ENCODE results near the gene MELK.
"Not testable (repeated sequence)": the region's sequence is repeated elsewhere in the genome, so short reads cannot be mapped to it uniquely, and the experiment has no call there.

Gene MELK
- 0.30 to 1.6 reads per million in 2 experiments for total RNA-seq

DNA sequence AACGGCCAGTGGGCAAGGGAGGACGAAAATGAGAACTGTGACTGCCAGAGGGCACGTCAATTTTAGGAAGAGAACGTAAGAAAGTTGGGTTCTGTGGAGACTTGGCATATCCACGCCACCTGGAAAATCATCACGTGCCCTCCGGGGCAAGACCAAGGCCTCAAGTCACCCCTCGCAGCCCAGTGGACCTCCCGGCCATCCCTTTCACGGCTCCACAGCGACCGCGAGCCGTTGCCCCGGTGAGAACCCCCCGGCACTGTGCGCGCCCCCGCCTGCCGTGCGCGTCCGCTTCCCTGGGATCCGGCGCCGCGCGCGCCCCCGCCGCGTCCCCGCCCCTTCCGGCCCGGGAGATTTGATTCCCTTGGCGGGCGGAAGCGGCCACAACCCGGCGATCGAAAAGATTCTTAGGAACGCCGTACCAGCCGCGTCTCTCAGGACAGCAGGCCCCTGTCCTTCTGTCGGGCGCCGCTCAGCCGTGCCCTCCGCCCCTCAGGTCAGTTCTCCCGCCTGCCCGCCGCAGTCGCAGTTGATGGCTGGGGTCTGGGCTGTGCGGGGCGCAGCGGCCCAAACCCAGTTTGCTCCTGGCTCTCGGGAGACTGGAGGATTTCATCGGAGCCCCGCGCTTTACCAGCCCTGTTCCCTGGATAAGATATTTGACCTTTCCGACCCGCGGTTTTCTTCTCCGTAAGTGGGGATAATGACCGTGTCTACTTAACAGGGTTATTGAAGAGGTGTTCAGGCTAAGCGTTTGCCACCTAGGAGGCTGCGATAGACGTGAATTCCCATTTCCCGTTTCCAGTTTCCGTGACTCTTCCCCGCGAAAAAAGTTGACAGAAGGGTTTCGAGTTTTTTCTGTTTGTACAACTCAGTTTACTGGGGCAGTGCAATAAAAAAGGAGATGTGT is at the start of gene MELK:
TSS of gene MELK (plus strand) at position 381 of the 904 bp plus-strand sequence. CDS start 8,787 bp downstream, outside the sequence.
- peak; percentile 70 for DNase-seq (ENCODE audit: low read depth)

DNA sequence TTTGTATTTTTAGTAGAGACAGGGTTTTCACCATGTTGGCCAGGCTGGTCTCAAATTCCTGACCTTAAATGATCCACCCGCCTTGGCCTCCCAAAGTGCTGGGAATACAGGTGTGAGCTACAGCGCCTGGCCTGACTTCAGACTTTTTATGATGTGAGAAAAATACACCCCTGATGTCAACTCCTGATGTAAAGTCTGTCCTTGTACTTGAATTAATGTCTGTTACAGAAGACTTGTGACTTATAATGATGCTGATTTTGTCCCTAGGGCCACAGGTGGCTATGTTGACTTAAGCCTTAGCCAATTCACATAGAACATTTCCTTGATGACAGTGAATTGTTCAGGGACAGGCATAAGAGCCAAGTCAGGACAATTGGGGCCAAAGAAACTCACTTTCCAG is 42.5 kb upstream of the MELK start:
- no peak for DNase-seq (ENCODE audit: low read depth)

DNA sequence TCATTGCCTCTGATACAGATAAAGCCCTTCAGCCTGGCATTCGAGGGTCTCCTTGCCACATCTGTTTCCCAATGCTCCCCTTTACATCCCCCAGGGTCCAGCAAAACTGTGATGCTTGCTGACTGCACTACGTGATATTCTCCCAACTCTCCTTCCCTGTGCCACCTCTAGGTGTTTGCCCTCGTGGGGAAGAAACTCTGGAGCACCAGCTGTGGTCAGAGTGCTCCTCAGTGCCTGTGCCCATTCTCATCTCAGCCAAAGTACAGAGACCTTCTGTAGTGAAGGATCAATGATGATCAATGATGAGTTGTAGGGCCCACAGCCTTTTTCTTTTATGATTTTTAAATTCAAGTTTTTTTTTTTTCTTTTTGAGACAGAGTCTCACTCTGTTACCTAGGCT is 40.3 kb upstream of the MELK start:
- DNase-seq (ENCODE audit: low read depth) = no peak

DNA sequence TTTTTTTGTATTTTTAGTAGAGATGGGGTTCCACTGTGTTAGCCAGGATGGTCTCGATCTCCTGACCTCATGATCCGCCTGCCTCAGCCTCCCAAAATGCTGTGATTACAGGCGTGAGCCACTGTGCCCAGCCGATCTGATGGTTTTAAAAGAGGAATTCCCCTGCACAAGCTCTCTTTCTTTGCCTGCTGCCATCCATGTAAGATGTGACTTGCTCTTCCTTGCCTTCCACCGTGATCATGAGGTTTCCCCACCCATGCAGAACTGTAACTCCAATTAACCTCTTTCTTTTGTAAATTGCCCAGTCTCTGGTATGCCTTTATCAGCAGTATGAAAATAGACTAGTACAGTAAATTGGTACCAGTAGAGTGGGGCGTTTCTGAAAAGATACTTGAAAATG is 39.0 kb upstream of the MELK start:
- DNase-seq (ENCODE audit: low read depth) = not testable (repeated sequence)

DNA sequence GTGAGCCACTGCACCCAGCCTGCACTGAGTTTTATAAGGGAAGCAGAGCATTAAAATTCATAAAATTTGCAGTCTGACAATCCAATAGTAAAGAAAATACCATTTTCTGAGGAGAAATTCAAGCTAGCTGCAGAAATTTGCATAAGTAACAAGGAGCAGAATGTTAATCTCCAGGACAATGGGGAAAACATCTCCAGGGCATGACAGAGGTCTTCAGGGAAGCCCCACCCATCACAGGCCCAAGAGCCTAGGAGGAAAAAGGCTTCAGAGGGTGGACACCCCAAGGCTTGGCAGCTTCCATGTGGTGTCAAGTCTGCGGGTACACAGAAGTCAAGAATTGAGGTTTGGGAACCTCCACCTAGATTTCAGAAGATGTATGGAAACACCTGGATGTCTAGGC is 37.6 kb upstream of the MELK start:
- no peak for DNase-seq (ENCODE audit: low read depth)

DNA sequence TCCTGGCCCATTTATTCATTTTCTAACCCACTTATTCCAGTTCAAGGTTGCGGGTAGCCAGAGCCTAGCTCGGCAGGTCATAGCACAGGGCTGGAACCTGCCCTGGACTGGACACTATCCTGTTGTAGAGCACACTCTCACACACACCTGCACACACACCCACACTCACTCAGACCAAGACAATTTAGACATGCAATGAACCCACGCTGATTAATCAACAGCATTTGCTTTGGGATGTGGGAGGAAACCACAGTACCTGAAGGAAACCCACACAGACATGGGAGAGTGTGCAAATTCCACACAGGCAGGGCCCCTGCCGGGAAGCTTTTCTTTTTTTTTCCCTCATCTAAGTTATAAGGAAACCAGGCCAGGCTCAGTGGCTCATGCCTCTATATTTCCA is 34.8 kb upstream of the MELK start:
- DNase-seq (ENCODE audit: low read depth) = no peak

DNA sequence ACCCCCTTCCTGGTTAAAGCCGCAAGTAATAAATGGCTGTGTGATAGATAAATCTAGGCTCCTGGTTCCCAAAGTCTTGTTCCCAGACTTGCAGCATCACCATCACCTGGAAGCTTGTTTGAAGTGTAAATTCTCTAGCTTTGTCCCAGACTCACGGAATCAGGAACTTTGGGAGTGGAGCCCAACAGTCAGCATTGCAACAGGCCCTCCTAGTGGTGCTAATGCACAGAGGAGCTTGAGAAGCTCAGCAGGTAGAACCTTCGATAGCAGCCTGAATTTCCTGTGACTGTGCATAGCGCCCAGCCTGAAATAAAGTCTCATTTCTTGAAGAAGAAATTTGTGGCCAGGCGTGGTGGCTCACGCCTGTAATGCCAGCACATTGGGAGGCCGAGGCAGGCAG is 30.3 kb upstream of the MELK start:
- DNase-seq (ENCODE audit: low read depth) = no peak

DNA sequence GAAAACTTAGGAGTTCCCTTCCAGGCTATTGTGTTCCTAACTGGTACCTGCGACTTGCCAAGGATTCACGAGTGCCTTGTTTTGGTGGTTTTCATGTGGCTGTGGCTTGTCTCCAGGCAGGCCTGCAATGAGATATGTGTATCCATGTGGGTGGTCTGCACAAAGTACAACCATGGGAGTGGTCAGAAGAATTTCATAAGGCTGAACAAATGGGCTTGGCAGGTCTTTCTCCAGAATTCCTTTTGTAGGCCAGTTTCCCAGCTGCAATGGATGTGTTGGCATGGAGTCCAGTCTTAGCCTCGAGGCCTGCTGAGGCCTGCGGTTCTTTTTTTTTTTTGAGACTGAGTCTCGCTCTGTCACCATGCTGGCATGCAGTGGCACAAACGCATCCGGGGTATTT is 28.8 kb upstream of the MELK start:
- DNase-seq (ENCODE audit: low read depth) = no peak

DNA sequence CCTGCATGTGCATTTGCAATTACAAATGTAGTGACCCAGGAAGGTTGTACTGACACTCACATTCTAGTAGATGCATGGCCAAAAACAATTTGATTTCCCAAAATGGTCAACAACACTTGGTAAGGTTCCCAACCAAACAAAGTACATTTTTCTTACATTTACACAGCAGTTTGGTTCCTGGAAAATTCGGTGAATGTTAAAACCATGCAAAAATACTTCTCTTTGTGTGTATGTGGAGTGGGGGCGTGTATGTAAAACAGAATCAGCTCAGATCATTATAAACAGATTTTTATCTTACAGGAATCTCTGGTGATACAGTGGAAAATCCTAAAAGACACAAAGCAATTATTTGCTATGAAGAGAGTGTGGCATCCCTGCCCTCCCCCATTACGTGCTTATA is 25.1 kb upstream of the MELK start:
- no peak for DNase-seq (ENCODE audit: low read depth)

DNA sequence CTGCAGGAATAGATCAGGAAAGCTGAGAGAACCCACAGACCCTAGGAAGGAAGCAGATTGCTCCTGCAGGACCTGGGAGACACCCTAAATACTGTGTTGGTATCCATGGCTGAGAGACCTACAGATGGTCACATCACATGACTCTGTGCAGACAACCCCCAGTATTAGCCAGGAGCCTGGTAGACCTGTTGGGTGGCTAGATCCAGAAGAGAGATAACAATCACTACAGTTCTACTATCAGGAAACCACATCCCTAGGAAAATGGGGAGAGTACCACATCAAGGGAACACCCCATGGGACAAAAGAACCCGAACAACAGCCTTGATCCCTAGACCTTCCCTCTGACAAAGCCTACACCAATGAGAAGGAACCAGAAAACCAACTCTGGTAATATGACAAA is 24.2 kb upstream of the MELK start:
- DNase-seq (ENCODE audit: low read depth) = no peak

DNA sequence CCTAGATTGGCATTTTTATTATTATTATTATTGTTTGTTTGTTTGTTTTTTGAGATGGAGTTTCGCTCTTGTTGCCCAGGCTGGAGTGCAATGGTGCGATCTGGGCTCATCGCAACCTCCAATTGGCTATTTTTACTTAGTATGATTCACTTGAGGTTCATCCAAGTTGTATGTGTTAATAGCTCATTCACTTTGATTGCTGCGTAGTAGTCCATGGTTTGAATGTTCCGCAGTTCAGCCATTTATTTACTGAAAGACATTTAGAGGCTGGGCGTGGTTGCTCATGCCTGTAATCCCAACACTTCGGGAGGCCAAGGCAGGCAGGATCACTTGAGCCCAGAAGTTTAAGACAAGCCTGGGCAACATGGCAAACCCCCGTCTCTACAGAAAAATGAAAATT is 22.6 kb upstream of the MELK start:
- DNase-seq (ENCODE audit: low read depth) = no peak

DNA sequence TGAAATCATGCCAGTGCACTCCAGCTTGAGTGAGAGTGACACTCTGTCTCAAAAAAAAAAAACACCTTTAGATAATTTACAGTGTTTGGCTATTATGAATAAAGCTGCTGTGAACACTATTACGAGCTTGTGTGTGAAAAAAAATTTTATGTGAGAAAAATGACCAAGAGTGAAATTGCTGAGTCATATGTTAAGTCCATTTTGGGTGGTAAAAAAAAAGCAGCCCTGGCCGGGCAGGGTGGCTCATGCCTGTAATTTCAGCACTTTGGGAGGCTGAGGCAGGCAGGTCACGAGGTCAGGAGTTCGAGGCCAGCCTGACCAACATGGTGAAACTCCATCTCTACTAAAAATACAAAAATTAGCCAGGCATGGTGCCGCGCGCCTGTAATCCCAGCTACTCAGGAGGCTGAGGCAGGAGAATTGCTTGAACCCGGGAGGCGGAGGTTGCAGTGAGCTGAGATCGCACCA is 22.0 kb upstream of the MELK start:
- DNase-seq (ENCODE audit: low read depth) = not testable (repeated sequence)

DNA sequence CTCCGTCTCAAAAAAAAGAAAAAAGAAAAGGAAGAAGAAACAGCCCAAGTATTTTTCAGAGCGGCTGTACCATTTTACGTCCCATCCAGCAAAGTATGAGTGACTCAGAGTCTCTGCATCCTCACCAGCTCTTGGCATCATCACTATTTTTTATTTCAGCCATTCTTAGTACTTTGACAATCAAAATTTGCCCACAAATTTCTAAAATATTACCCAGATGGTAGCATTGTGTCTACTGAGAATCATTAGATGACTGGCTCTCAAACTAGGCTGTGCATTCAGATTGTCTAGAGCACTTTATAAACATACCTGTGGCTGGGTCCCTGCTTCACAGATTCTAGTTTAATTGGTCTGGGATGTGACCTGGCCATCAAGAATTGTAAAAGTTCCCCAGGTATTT is 21.6 kb upstream of the MELK start:
- no peak for DNase-seq (ENCODE audit: low read depth)

DNA sequence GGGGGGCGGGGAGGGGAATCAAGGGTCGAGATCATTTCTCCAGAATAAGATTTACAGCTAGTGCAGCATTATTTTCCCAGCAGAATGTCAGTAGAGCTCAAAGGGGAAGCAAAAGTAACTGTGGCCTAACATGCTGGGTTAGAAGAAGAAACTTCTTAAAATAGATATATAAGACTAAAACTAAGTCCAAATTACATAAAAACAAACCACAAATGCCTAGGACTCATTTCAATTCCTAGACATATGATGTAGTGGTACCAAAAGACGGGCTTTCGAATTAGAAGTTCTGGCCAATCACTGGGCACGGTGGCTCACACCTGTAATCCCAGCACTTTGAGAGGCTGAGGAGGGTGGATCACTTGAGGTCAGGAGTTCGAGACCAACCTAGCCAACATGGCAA is 20.8 kb upstream of the MELK start:
- no peak for DNase-seq (ENCODE audit: low read depth)

DNA sequence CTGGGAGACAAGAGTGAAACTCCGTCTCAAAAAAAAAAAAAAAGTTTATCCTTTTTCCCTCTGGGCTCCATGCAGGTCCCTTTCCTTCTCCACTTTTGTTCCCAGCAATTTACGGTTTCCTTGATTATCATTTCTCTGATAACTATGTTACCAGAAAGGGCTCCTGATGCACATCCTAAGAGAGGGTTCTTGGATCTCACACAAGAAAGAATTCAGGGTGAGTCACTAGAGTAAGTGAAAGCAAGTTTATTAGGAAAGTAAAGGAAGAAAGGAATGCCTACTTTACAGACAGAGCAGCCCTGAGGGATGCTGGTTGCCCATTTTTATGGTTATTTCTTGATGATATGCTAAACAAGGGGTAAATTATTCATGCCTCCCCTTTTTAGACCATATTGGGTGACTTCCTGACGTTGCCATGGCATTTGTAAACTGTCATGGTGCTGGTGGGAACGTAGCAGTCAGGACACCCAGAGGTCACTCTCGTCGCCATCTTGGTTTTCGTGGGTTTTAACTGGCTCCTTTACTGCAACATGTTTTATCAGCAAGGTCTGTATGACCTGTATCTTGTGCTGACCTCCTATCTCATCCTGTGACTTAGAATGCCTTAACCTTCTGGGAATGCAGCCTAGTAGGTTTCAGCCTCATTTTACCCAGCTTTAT is 13.5 kb upstream of the MELK start:
- DNase-seq (ENCODE audit: low read depth) = no peak

DNA sequence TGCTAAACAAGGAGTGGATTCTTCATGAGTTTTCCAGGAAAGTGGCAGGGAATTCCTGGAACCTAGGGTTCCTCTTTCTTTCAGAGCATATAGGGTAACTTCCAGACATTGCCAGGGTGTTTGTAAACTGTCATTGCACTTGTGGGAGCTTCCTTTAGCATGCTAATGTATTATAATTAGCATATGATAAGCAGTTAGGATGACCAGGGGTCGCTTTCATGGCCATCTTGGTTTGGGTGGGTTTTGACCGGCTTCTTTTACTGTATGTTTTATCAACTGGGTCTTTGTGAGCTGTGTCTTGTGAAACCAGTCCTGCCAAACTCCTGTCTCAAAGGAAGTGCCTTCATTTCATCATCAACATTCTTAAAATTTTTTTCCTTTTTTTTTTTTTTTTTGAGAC is 11.9 kb upstream of the MELK start:
- no peak for DNase-seq (ENCODE audit: low read depth)

DNA sequence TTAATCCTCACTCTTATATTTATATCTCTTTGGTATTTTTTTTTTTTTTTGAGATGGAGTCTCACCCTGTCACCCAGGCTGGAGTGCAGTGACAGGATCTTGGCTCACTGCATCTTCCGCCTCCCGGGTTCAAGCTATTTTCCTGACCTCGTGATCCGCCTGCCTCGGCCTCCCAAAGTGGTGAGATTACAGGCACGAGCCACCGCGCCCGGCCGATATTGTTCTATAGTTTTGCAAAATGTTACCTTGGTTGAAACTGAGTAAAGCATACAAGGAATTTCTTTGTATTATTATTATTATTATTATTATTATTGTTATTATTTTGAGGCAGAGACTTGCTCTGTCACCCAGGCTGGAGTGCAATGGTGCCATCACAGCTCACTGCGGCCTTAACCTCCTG is 9.9 kb upstream of the MELK start:
- DNase-seq (ENCODE audit: low read depth) = not testable (repeated sequence)

DNA sequence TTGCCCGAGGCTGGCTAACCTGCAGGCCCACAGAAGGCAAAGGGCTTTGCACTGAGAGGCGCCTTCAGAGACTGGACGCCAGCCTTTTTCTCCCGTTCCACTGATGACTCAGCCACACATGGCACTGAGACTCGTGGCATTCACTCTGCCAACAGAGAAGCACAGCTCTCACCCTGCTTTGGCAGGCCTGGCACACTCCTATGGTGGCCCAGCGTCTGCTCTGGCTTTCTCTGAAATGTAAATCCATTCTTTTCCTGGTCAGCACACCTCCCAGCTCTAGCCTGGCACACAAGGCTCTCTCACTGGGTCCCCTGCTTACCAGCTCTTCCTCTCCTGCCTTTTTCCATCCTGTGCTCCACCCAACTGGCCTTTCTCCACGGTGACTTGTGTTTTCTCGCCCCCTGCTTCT is 5.9 kb upstream of the MELK start:
- DNase-seq (ENCODE audit: low read depth) = no peak

DNA sequence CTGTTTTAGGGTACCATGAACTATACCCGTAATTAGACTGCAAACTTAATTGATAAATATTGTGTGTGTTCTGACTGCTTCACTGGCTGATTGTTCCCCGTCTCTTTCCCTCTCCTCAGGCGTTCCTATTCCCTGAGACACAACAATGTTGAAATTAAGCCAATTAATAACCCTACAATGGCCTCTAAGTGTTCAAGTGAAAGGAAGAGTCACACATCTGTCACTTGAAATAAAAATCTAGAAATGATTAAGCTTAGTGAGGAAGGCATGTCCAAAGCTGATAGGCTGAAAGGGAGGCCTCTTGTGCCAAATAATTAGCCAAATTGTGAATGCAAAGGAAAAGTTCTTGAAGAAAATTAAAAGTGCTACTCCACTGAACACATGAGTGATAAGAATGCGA is 4.0 kb upstream of the MELK start:
- DNase-seq (ENCODE audit: low read depth) = not testable (repeated sequence)

DNA sequence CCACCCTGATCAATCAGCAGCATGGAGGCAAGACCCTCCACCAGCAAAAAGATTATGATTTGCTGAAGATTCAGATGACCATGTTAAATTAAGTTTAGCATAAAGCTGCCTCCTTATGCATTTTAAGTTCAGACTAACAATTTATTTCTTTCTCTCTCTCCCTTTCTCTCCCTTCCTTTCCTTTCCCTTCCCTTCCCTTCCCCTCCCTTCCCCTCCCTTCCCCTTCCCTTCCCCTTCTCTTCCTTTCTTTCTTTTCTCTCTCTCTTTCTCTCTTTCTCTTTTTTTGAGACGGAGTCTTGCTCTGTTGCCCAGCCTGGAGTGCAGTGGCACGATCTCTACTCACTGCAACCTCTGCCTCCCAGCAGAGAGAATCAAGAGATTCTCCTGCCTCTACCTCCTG is 1.4 kb upstream of the MELK start:
- DNase-seq (ENCODE audit: low read depth) = no peak

DNA sequence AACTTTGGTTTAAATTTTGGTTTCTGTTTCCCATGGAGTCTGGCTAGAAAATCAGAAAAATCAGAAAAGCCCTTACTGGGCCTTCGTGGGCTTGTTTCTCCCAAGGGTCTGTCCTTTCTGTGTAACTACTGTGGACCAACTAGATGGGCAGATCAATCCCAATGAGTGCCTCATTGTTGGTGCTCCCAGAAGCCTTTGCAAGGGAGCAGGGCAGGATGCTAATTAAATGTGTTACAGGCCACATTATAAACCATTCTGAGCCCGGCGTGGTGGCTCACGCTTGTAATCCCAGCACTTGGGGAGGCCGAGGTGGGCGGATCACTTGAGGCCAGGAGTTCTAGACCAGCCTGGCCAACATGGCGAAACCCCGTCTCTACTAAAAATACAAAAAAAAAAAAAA is 1.4 kb downstream of the MELK start:
- DNase-seq (ENCODE audit: low read depth) = not testable (repeated sequence)

DNA sequence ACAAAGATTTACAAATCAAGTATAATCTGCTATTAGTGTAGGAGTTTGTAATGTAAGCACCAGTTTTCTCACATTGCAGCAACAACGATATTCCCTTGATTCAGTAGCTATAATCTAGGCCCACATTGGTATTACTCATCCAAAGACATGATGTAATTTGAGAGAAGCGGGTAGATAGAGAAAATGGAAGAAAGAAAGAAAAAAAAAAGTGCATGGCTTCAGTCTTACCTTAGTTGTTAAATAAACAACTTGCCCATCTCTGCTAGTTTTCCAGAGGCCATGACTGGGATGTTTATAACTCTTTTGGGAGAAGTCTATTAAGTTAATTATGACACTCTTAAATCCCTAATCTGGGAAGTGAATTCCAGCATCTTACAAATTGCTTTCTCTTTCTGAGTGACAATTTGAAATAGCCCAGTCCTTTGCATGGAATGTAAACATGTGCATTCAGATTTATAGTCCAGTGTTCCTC is 2.8 kb downstream of the MELK start:
- DNase-seq (ENCODE audit: low read depth) = no peak

DNA sequence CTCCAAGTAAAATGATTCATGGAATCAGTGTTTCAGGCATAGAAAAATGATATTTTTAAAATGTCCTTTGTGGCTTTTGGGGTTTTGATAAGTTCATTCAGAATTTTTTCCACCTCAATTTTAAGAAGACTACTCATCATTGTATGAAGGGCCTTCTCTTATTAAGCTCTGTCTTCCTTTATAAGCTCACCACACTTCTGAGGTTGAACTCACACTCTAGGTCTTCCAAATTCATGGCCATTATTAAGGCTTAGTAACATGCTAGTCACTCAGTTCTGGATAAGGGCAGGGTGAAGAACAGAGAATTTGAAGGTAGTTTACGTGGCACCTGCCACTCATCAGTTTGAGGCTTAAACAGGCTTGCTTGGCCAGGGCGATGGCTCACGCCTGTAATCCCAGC is 4.2 kb downstream of the MELK start:
- no peak for DNase-seq (ENCODE audit: low read depth)
